ENCODE data around the gene CDKAL1.

DNA sequence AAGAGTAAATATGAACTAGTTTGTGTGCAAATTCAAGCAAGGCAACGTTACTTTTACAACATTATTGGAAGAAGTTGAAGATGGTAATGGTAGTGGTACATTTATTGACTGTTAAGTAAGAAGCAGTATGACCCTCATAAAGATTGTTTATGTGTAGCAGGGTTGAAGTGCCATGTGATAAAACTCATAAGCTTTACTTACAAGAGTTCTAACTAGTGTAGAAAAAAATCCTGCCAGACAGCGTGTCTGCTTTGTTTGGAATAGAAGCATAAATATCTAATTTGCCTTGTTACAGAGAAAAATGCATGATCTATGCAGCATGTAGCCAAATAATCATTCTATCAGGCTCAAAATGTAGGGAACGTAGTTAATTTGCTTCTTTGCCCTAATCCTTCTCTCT lies 608.5 kb downstream of the CDKAL1 start:
- TF ChIP-seq SPI1 (IDR thresholded peaks at IDR 0.05; ENCODE audit: low read depth, low read length) = no peak
- no peak for TF ChIP-seq POLR2A (IDR thresholded peaks at IDR 0.05; ENCODE audit: low read depth, low read length)
- TF ChIP-seq POLR2AphosphoS5 (IDR thresholded peaks at IDR 0.05; ENCODE audit: low read depth, low read length) = no peak
- TF ChIP-seq TAF1 (IDR thresholded peaks at IDR 0.05; ENCODE audit: low read depth, low read length) = no peak
